Fibroblast of peridontal ligament (primary cell): Measurements from ENCODE around the gene MSH6.

ENCODE experiments used
- DNase-seq: peaks from one replicate; pipeline ENCODE4 v3.0.0-alpha.2; 2010; ENCODE audit errors: extremely low read depth

Gene MSH6

GRCh38 chr2:47844162-47844561 is 61.2 kb downstream of the MSH6 start:
- DNase-seq, result no peak

- no peak for DNase-seq
Observed at GRCh38 chr2:47849368-47849767, 66.4 kb downstream of the MSH6 start.

GRCh38 chr2:47850198-47850597 is 67.3 kb downstream of the MSH6 start:
- no peak for DNase-seq

GRCh38 chr2:47853067-47853777 is 70.3 kb downstream of the MSH6 start:
- peak; percentile 36 for DNase-seq
